GM18505 (cell line): ENCODE measurements around the gene NEK10.
"Not testable (repeated sequence)": the region's sequence is repeated elsewhere in the genome, so short reads cannot be mapped to it uniquely, and the experiment has no call there.

Source experiments
- ATAC-seq: cut with Tn5 transposase; IDR thresholded peaks from one replicate; pipeline ENCODE4 v1.9.1; 2021; ENCODE audit not compliant: unreplicated experiment
- POLR2A ChIP-seq: IDR thresholded peaks from 4 replicates; pipeline ENCODE4 v1.6.1; 2011; ENCODE audit warnings: borderline replicate concordance; ENCODE audit not compliant: insufficient read depth, insufficient read length; ENCODE audit errors: extremely low read depth

Gene NEK10

GRCh38 chr3:27312044-27312668, 57.0 kb downstream of the NEK10 start:
- TF ChIP-seq POLR2A, result no peak
- ATAC-seq, result peak; percentile 91

- no peak for ATAC-seq
These were observed 57.8 kb downstream of the NEK10 start for GRCh38 chr3:27311400-27311799.

GRCh38 chr3:27310688-27311087, 58.5 kb downstream of the NEK10 start:
- no peak for TF ChIP-seq POLR2A
- no peak for ATAC-seq

More at GRCh38 chr3:27311400-27311799, 57.8 kb downstream of the NEK10 start:
- no peak for TF ChIP-seq POLR2A

GRCh38 chr3:27307566-27307965, 61.6 kb downstream of the NEK10 start:
- ATAC-seq, result no peak
- no peak for TF ChIP-seq POLR2A

GRCh38 chr3:27302891-27303290, 66.3 kb downstream of the NEK10 start:
- no peak for ATAC-seq
- TF ChIP-seq POLR2A, result no peak

- ATAC-seq, result not testable (repeated sequence)
These were observed 70.2 kb downstream of the NEK10 start for GRCh38 chr3:27298981-27299380.

GRCh38 chr3:27293939-27294338, 75.2 kb downstream of the NEK10 start:
- no peak for ATAC-seq

GRCh38 chr3:27290760-27291159, 78.4 kb downstream of the NEK10 start:
- no peak for ATAC-seq
- TF ChIP-seq POLR2A, result no peak

More at GRCh38 chr3:27293939-27294338, 75.2 kb downstream of the NEK10 start:
- TF ChIP-seq POLR2A, result no peak

- no peak for ATAC-seq
- TF ChIP-seq POLR2A, result no peak
These were observed 79.3 kb downstream of the NEK10 start for GRCh38 chr3:27289769-27290413.

- no peak for ATAC-seq
- no peak for TF ChIP-seq POLR2A
These were observed 82.1 kb downstream of the NEK10 start for GRCh38 chr3:27287052-27287451.

- ATAC-seq, result not testable (repeated sequence)
These were observed 82.7 kb downstream of the NEK10 start for GRCh38 chr3:27286467-27286866.

GRCh38 chr3:27285668-27286067, 83.5 kb downstream of the NEK10 start:
- no peak for ATAC-seq
- TF ChIP-seq POLR2A, result no peak

- TF ChIP-seq POLR2A, result no peak
- no peak for ATAC-seq
These were observed 87.5 kb downstream of the NEK10 start for GRCh38 chr3:27281671-27282150.

GRCh38 chr3:27279123-27279522, 90.1 kb downstream of the NEK10 start:
- no peak for TF ChIP-seq POLR2A
- ATAC-seq, result no peak
